Neuronal stem cell (in vitro differentiated cells): Measurements from ENCODE around the gene FNIP2.
"Not testable (repeated sequence)": the region's sequence is repeated elsewhere in the genome, so short reads cannot be mapped to it uniquely, and the experiment has no call there.

Experiments
- DNase-seq: peaks from one replicate; pipeline ENCODE4 v3.0.0-alpha.2; 2013; ENCODE audit warnings: low spot score
- H2AFZ ChIP-seq: one replicate; pipeline ENCODE4 v1.6.1; 2013; ENCODE audit warnings: mild to moderate bottlenecking, low read length, inconsistent platforms
- H2AK5ac ChIP-seq: 2 replicates; pipeline ENCODE4 v1.6.1; 2013; ENCODE audit warnings: low read depth, mild to moderate bottlenecking, inconsistent platforms, low read length, moderate library complexity, mixed read lengths
- H2BK120ac ChIP-seq: 2 replicates; pipeline ENCODE4 v1.6.1; 2013; ENCODE audit warnings: low read depth, mild to moderate bottlenecking, inconsistent platforms, low read length, moderate library complexity, mixed read lengths
- H2BK12ac ChIP-seq: one replicate; pipeline ENCODE4 v1.6.1; 2013; ENCODE audit warnings: low read length, inconsistent platforms
- H2BK15ac ChIP-seq: 2 replicates; pipeline ENCODE4 v1.6.1; 2013; ENCODE audit warnings: mild to moderate bottlenecking, low read length, inconsistent platforms, mixed read lengths
- H2BK5ac ChIP-seq: one replicate; pipeline ENCODE4 v1.6.1; 2013; ENCODE audit warnings: inconsistent platforms, mild to moderate bottlenecking, low read length, moderate library complexity
- H3K14ac ChIP-seq: one replicate; pipeline ENCODE4 v1.6.1; 2013; ENCODE audit warnings: low read length, inconsistent platforms
- H3K18ac ChIP-seq: 2 replicates; pipeline ENCODE4 v1.6.1; 2013; ENCODE audit warnings: low read length, inconsistent platforms
- H3K23ac ChIP-seq: 2 replicates; pipeline ENCODE4 v1.6.1; 2013; ENCODE audit warnings: low read depth, mild to moderate bottlenecking, mixed read lengths, low read length, inconsistent platforms; ENCODE audit not compliant: poor library complexity
- H3K27ac ChIP-seq: replicated peaks from 3 replicates; pipeline ENCODE4 v1.5.1; 2013; ENCODE audit warnings: low read length, inconsistent platforms
- H3K27me3 ChIP-seq, 3 experiments: 2 replicates each; pipeline ENCODE4 v1.6.1; 2013; ENCODE audit warnings: low read length in 3 of 3, mild to moderate bottlenecking in 2 of 3, inconsistent platforms in 1 of 3, low read depth in 1 of 3, mixed read lengths in 1 of 3, moderate library complexity in 1 of 3; ENCODE audit not compliant: control insufficient read depth in 3 of 3, insufficient read depth in 3 of 3
- H3K36me3 ChIP-seq, 2 donors: replicated peaks in 1 of 2; 2 replicates each; pipeline ENCODE4 v1.6.1; 2013; ENCODE audit warnings: low read length in 2 of 2; ENCODE audit not compliant: control insufficient read depth in 2 of 2, insufficient read depth in 2 of 2
- H3K4ac ChIP-seq: 2 replicates; pipeline ENCODE4 v1.6.1; 2013; ENCODE audit warnings: inconsistent platforms, mild to moderate bottlenecking, low read length, moderate library complexity
- H3K4me1 ChIP-seq, 2 donors: 1 replicate in 1 of 2; 2 replicates in 1 of 2; pipeline ENCODE4 v1.6.1; 2013; ENCODE audit warnings: low read length in 2 of 2, low read depth in 1 of 2; ENCODE audit not compliant: control insufficient read depth in 2 of 2, insufficient read depth in 1 of 2
- H3K4me2 ChIP-seq: one replicate; pipeline ENCODE4 v1.6.1; 2013; ENCODE audit warnings: mild to moderate bottlenecking, low read length, inconsistent platforms; ENCODE audit not compliant: insufficient read depth, poor library complexity, severe bottlenecking
- H3K4me3 ChIP-seq, 2 donors: 2 replicates each; pipeline ENCODE4 v1.5.1; 2013; ENCODE audit warnings: low read length in 2 of 2, mild to moderate bottlenecking in 2 of 2, inconsistent platforms in 1 of 2, moderate library complexity in 1 of 2
- H3K79me1 ChIP-seq: one replicate; pipeline ENCODE4 v1.6.1; 2013; ENCODE audit warnings: low read depth, mild to moderate bottlenecking, inconsistent platforms, low read length, moderate library complexity
- H3K9ac ChIP-seq: one replicate; pipeline ENCODE4 v1.6.1; 2013; ENCODE audit warnings: mild to moderate bottlenecking, low read depth, low read length, inconsistent platforms; ENCODE audit not compliant: poor library complexity
- H3K9me3 ChIP-seq, 2 donors: replicated peaks in 1 of 2; 2 replicates each; pipeline versions ENCODE3 to v1.6.1; 2013; ENCODE audit warnings: low read length in 2 of 2, mild to moderate bottlenecking in 2 of 2, inconsistent platforms in 1 of 2, low read depth in 1 of 2, mixed read lengths in 1 of 2, moderate library complexity in 1 of 2; ENCODE audit not compliant: control insufficient read depth in 2 of 2, insufficient read depth in 1 of 2
- H4K8ac ChIP-seq: one replicate; pipeline ENCODE4 v1.6.1; 2013; ENCODE audit warnings: low read depth, mild to moderate bottlenecking, inconsistent platforms, low read length, moderate library complexity
- H4K91ac ChIP-seq: one replicate; pipeline ENCODE4 v1.6.1; 2013; ENCODE audit warnings: low read length, low read depth, mild to moderate bottlenecking, inconsistent platforms; ENCODE audit not compliant: poor library complexity
- WGBS, 2 donors: extraction: QIAGEN DNeasy Blood & Tissue Kit; methylation state at CpG; one replicate each; pipeline ENCODE4 v1.1.7; 2013; ENCODE audit warnings: missing lambda C conversion rate in 2 of 2, mixed read lengths in 1 of 2; ENCODE audit not compliant: insufficient read length in 2 of 2, insufficient replicate concordance in 1 of 2; ENCODE audit errors: extremely low coverage in 2 of 2; 5-methylcytosine and 5-hydroxymethylcytosine counted together

The FNIP2 gene

GRCh38 chr4:158828151-158828550, 59.3 kb downstream of the FNIP2 start:
- not testable (repeated sequence) for H2AFZ ChIP-seq, H3K18ac ChIP-seq, H3K27me3 ChIP-seq, DNase-seq, H3K4ac ChIP-seq, H3K14ac ChIP-seq, H2BK120ac ChIP-seq, H2BK12ac ChIP-seq, H2AK5ac ChIP-seq, H3K27ac ChIP-seq, H3K79me1 ChIP-seq, H3K4me1 ChIP-seq, H4K8ac ChIP-seq, H3K9ac ChIP-seq, H3K23ac ChIP-seq, H3K9me3 ChIP-seq, H3K4me2 ChIP-seq, H2BK5ac ChIP-seq, H4K91ac ChIP-seq, H3K4me3 ChIP-seq, H2BK15ac ChIP-seq
- H3K36me3 ChIP-seq, result peaks cover 0 to 57% of the 10 kb centered on the region in 2 donors
- WGBS, 2 donors, result no CpG with 5 or more reads among the region's 8 CpGs

- Histone ChIP-seq H3K14ac (no peak overlapping the region), H3K9me3 (no peaks in the 10 kb centered on the region), H3K4ac (no peak overlapping the region), H4K91ac (no peak overlapping the region), H2AK5ac (no peak overlapping the region), H3K27ac (no peak overlapping the region), H3K36me3 (peaks cover 0 to 67% of the 10 kb centered on the region in 2 donors), H2BK120ac (no peak overlapping the region), H3K18ac (no peak overlapping the region), H3K4me3 (no peak overlapping the region), H2BK5ac (no peak overlapping the region), H3K79me1 (no peaks in the 10 kb centered on the region), H3K4me1 (peaks cover 0 to 2% of the 10 kb centered on the region in 2 donors), H3K9ac (no peak overlapping the region), H2AFZ (no peak overlapping the region), H2BK12ac (no peak overlapping the region), H4K8ac (no peak overlapping the region), H3K27me3 (no peaks in the 10 kb centered on the region), H2BK15ac (no peak overlapping the region), H3K23ac (no peak overlapping the region), H3K4me2 (no peak overlapping the region)
- no peak for DNase-seq
- WGBS, 2 donors, result no CpG with 5 or more reads among the region's 2 CpGs
Measured at GRCh38 chr4:158829254-158829653, 60.4 kb downstream of the FNIP2 start.

GRCh38 chr4:158833602-158834001, 64.8 kb downstream of the FNIP2 start:
- Histone ChIP-seq H3K4me3 (no peak overlapping the region), H3K27ac (no peak overlapping the region), H2BK15ac (no peak overlapping the region), H2BK120ac (no peak overlapping the region), H3K9ac (no peak overlapping the region), H3K27me3 (no peaks in the 10 kb centered on the region), H4K8ac (no peak overlapping the region), H2AK5ac (no peak overlapping the region), H3K36me3 (peaks cover 0 to 71% of the 10 kb centered on the region in 2 donors), H2BK12ac (no peak overlapping the region), H3K4ac (no peak overlapping the region), H3K4me2 (no peak overlapping the region), H3K14ac (no peak overlapping the region), H3K9me3 (no peaks in the 10 kb centered on the region), H3K18ac (no peak overlapping the region), H3K79me1 (no peaks in the 10 kb centered on the region), H2BK5ac (no peak overlapping the region), H2AFZ (no peak overlapping the region), H3K4me1 (peaks cover 0 to 3% of the 10 kb centered on the region in 2 donors), H4K91ac (no peak overlapping the region), H3K23ac (no peak overlapping the region)
- WGBS, 2 donors, result no CpG with 5 or more reads among the region's 5 CpGs
- no peak for DNase-seq

- no peak overlapping the region for H2BK5ac ChIP-seq
- H2BK15ac ChIP-seq, result no peak overlapping the region
- no peak overlapping the region for H2AK5ac ChIP-seq
- no peak overlapping the region for H3K4me3 ChIP-seq
- no peak overlapping the region for H2BK120ac ChIP-seq
- no peaks in the 10 kb centered on the region for H3K27me3 ChIP-seq
- peaks cover 0 to 3% of the 10 kb centered on the region in 2 donors for H3K4me1 ChIP-seq
- no peak overlapping the region for H3K4ac ChIP-seq
- no peak overlapping the region for H3K27ac ChIP-seq
- H4K8ac ChIP-seq, result no peak overlapping the region
- H3K79me1 ChIP-seq, result no peaks in the 10 kb centered on the region
- H3K9me3 ChIP-seq, result no peaks in the 10 kb centered on the region
- no peak overlapping the region for H3K14ac ChIP-seq
- no peak overlapping the region for H3K18ac ChIP-seq
- H4K91ac ChIP-seq, result no peak overlapping the region
- H2AFZ ChIP-seq, result no peak overlapping the region
- no CpG with 5 or more reads among the region's 2 CpGs for WGBS, 2 donors
- peaks cover 0 to 68% of the 10 kb centered on the region in 2 donors for H3K36me3 ChIP-seq
- H3K9ac ChIP-seq, result no peak overlapping the region
- no peak for DNase-seq
- H3K23ac ChIP-seq, result no peak overlapping the region
- H3K4me2 ChIP-seq, result no peak overlapping the region
- H2BK12ac ChIP-seq, result no peak overlapping the region
Measured at GRCh38 chr4:158835226-158836001, 66.6 kb downstream of the FNIP2 start.
